ENCODE results near the gene APOBEC3B.
"Not testable (repeated sequence)": the region's sequence is repeated elsewhere in the genome, so short reads cannot be mapped to it uniquely, and the experiment has no call there.

The APOBEC3B gene

DNA sequence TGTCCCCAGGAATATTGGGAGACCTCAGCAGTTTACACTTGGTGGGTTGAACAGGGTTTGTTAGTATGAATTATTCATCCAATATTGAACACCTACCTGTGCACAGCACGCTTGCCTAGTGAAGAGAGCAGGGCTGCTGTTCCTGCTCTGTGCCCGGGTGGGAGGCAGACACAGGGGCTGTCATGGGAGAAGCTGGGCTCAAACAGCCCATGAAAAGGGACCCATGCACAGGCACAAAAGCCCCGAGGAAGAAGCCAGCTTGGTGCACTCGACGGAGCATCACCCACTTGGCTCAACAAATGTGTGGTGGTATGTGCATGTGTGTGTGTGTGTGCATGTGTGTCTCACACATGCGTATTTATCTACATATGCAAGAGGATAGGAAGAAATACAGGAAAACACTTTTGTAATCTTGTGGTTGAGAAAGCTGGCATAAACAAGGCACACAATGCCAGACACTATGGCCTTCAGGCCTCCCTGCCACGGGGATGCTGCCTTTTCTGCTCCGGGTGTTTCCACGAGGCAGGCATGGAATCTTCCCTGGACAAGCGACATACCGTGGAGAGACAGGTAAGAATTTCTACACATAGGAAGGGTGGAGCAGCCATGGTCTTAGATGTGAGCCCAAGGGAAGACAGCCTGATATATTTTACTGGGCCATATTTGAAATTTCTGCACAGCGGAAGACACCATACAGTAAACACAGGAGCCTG, 29.7 kb upstream of the APOBEC3B start:
- no peak for DNase-seq

- DNase-seq = no peak
Measured at GRCh38 chr22:38953091-38953490, 29.1 kb upstream of the APOBEC3B start.

DNA sequence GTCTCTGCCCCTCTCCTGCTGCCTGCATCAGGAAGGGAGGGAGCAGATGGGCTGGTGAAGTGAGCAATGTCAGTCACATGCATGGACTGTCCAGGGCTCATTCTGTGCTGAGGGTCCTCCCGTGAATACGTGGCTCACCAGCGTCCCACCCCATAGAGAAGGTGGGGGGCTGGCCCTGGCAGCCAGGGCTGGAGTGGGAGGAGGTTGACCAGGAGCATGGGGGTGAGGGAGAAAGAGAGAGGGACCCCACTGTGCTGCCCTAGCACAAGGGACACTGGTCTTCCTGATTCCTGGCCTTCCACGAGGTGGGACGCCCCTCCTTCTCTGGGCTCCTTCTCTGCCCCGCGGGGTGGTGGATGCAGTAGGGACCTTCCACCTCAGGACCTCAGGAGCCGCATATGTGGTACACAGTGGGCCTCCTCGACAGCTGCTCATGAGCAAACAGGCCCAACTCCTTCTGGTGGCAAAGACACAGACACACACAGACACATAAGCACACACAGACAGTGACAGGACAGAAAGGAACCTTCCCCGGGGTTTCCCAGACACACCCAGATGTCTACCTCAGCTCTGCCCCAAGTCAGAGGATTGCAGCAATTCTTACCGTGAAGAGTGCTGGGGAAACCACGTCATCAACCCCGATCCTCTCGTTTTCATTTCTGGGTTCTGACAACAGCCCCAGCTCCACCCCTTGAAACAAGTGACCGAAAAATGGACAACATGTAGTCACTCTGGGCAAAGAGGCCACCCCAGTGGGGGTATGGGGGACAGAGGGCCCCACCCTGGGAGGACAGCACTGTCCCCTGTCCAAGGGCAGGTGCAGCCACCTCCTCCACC, 28.4 kb upstream of the APOBEC3B start:
- DNase-seq = peak; percentile 19

- DNase-seq = no peak
Measured at GRCh38 chr22:38954414-38955043, 27.6 kb upstream of the APOBEC3B start.

DNA sequence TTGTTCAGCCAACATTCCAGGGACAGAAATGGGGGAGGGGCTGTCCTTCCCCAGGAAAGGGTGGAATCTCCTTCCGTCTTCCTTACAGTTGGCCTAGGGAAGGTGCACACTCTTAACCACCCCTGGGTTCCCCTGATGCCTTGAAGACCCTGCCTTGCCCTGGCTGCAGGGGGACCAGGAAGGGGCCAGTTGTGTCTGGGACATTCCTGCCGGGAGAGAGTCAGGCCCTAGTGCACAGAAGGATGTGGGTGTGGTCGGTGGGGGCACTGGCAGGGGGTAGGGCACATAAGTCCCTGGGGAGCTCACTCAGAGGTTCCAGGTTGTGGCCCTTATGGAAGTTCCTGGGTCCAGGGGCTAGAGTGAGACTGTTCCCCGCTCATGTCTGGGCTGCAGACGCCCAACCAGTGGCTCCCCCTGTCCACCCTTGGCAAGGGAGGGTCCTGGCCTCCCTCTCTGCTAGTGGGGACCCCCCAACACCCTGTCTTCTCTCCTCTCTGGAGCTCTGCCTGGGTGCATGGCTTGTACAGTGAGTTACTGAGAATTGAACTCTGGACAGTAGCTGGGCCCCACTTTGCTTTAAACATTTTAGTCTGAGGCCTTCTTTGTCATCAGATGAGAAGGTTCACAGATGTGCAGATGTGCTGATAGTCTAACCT, 26.8 kb upstream of the APOBEC3B start:
- no peak for DNase-seq

DNA sequence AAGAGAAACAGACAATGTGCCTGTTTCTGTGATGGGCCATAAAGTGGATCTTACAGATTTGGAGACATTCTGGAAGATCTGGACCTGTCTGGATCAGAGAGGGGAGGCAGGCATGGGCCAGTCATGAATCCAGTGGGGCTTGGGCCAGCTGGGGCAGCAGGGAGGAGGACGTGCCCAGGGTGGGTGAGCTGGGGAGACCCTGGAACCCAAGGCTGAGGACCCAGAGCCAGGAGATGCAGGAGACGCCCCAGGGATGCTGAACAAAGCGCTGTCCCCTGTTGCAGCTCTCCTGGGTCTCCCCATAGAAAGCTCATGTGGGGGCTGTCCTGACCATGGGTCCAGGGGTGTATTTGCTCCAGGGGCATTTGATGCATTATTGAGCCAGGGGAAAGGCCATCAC, 26.2 kb upstream of the APOBEC3B start:
- DNase-seq = no peak

DNA sequence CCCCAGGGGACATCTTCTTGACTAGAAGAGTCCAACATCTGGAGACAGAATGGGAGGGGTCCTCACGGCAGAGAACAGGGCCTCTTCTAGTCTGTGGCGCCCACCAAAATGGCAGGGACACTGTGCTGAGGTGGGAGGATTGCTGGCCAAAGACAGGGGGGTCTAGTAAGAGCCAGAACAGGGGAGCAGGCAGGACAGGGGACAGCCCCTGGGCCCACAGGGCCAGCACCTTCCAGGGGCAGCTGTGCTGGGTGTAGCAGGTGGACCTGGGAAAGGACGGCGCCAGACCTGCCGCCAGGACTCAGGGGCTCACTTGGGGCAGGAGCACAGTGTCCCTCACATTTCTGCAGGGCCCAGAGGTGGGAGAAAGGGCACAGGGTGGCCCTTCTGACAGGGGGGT, 25.6 kb upstream of the APOBEC3B start:
- no peak for DNase-seq

- DNase-seq = peak; percentile 72
Measured at GRCh38 chr22:38957046-38957770, 24.9 kb upstream of the APOBEC3B start, which contains the start of gene APOBEC3A. TSS of gene APOBEC3A (plus strand) at chr22:38957609. CDS start at chr22:38957692, 83 bp downstream.

DNA sequence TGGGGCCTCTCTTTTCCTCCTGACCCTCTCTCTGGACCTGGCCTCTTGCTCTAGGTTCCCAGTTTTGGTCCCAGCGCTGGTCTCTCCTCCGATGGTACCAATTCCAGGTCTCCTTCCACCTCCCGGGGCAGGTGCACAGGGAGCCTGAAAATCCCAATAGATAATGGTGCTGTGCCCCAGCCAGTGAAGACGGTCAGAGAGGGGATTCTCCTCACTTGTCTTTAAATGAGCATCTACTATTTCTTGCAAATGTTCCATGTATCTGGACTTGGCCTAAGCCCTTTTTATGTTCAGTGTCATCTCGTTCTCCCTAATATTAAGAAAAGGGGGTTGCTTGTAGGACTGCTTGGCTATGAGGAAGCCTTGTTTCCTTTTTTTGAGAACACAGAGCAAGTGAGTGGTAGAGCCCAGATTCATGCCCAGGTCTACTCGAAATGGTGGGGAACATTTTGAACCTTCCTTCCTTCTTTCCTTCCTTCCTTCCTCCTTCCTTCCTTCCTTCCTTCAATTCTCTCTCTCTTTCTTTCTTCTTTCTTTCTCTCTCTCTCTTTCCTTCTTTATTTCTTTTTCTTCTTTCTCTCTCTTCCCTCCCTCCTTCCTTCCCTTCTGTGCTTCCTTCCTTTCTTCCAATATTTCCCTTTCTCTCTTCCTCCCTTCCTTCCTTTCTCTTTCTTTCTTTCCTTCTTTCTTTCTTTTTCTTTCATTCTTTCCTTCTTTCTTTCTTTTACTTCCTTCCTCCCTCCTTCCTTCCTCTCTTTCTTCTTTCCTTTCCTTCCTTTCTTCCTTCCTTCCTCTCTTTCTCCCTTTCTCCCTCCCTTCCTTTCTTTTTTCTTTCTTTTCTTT, 24.1 kb upstream of the APOBEC3B start:
- DNase-seq = no peak

DNA sequence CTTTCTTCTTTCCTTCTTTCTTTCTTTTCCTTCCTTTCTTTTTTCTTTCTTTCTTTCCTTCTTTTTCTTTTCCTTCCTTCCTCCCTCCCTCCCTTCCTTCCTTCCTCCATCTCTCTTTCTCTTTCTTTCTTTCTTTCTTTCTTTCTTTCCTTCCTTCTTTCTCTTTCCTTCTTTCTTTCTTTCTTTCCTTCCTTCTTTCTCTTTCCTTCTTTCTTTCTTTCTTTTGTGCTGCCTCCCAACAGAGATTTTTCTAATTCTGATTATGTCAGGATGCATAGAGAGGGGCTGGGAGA, 23.6 kb upstream of the APOBEC3B start:
- not testable (repeated sequence) for DNase-seq

DNA sequence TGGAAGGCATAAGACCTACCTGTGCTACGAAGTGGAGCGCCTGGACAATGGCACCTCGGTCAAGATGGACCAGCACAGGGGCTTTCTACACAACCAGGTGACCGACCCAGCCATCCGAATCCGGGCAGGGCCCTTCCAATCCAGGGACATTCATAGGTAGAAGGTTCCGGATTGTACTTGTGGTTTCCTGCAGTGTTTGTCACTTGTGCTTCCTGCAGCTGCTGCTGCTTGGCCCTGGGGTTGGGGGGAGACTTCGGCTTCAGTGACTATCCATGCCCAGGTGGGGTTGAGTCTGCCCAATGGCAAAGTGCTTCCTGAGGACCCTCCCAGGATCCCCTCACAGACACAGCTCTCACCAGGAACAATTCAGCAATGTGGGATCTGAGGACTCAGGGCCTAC, 22.6 kb upstream of the APOBEC3B start:
- DNase-seq = no peak

DNA sequence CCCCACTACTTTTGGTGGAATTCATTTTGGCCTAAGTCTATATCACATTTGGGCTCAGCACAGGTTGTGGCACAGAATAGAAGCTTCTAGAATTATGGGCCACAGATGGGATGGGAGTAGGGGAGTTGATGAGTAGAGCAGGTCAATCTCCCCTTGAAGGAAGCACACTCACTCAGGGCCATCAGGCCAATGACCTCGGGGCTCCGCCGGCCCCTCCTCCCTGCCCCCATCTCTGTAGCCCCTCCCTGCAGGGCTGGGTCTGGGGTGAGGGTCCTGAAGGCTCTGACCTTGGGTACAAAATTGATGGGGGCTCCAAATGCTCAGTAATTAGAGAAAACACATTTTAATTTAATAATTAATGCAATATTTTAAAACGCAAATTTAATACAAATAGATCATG, 21.5 kb upstream of the APOBEC3B start:
- not testable (repeated sequence) for DNase-seq

GRCh38 chr22:38963291-38963738, 18.8 kb upstream of the APOBEC3B start:
- not testable (repeated sequence) for DNase-seq

DNA sequence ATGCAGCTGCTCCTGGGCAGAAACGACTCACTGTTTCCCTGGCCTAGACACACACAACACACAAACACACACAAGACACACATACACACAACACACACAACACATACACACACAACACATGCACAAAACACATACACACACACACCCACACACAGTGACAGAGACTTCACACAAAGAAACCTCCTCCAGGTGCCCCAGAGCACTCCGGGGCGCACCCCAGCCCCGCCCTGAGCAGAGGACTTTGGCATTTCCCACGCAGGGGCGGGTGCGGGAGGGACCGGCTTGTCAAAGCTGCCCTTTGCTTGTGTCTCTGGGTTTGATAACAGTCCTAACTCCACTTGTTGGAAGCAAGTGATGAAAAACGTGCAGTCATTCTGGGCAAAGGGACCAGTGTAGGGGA, 18.3 kb upstream of the APOBEC3B start:
- DNase-seq = peak; percentile 82

- DNase-seq = no peak
Measured at GRCh38 chr22:38964306-38964705, 17.8 kb upstream of the APOBEC3B start.

DNA sequence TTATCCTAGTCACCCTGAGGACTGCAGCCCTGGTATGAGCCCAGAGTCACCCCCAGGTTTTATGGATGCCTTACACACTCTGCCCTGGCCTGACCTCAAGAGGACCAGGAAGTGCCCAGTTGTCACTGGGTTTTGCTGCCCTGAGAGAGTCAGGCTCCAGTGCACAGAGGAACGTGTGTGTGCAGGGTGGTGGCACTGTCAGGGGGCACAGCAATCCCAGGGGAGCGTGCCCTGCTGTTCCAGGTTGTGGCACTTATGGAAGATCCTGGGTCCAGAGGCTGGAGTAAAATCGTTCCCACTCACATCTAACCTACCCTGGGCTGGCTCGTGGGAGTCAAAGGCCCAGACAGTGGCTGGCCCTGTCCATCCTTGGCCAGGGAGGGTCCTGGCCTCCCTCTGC, 17.2 kb upstream of the APOBEC3B start:
- DNase-seq = no peak

GRCh38 chr22:38965614-38966379, 16.4 kb upstream of the APOBEC3B start:
- peak; percentile 65 for DNase-seq

DNA sequence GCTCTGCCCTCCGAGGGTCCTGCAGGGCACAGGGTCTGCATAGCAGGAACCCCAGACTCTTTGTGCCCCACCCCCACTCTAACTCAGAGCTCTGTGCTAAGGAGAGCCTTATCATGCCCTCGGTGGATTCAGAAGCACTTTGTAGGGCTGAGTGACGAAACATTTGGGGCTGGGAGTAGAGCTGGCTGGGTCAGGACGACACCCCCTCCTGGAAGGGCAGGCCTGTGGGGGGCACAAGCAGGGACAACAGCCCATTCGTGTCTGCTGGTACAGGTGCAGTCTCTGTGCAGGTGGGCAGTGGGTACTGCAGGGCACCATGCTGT, 15.8 kb upstream of the APOBEC3B start:
- DNase-seq = peak; percentile 61

- no peak for DNase-seq
Measured at GRCh38 chr22:38966942-38967341, 15.2 kb upstream of the APOBEC3B start.

- no peak for DNase-seq
Measured at GRCh38 chr22:38967451-38968450, 14.4 kb upstream of the APOBEC3B start.

Data from hematopoietic multipotent progenitor cell treated with erythropoietin and hydrocortisone succinate and interleukin-3 and kit ligand, for 8 days (in vitro differentiated cells).